HG03064 (cell line): ENCODE results near the gene KLF9.

Source experiments
- ATAC-seq: cut with Tn5 transposase; IDR thresholded peaks from one replicate; pipeline ENCODE4 v1.9.1; 2021; ENCODE audit warnings: low read depth; ENCODE audit not compliant: unreplicated experiment

The KLF9 gene

GRCh38 chr9:70422371-70423043, 8.1 kb upstream of the KLF9 start:
- ATAC-seq: no peak

GRCh38 chr9:70421272-70422180, 7.1 kb upstream of the KLF9 start:
- no peak for ATAC-seq

GRCh38 chr9:70420441-70421271, 6.2 kb upstream of the KLF9 start:
- no peak for ATAC-seq

GRCh38 chr9:70419556-70420440, 5.3 kb upstream of the KLF9 start:
- peak; percentile 38 for ATAC-seq

- peak; percentile 42 for ATAC-seq
These were observed 4.5 kb upstream of the KLF9 start for GRCh38 chr9:70418822-70419555.

GRCh38 chr9:70415476-70415875, 1.0 kb upstream of the KLF9 start:
- ATAC-seq: no peak

GRCh38 chr9:70415041-70415440, 584 bp upstream of the KLF9 start:
- ATAC-seq: no peak

GRCh38 chr9:70413464-70413798, 1.0 kb downstream of the KLF9 start:
- ATAC-seq: peak; percentile 17

- no peak for ATAC-seq
These were observed 1.5 kb downstream of the KLF9 start for GRCh38 chr9:70412832-70413463.

- no peak for ATAC-seq
These were observed 2.3 kb downstream of the KLF9 start for GRCh38 chr9:70411930-70412831.

GRCh38 chr9:70411121-70411929, 3.1 kb downstream of the KLF9 start:
- no peak for ATAC-seq

- no peak for ATAC-seq
These were observed 4.1 kb downstream of the KLF9 start for GRCh38 chr9:70410368-70410767.

GRCh38 chr9:70409800-70410199, 4.7 kb downstream of the KLF9 start:
- no peak for ATAC-seq

GRCh38 chr9:70409280-70409679, 5.2 kb downstream of the KLF9 start:
- no peak for ATAC-seq

- ATAC-seq: no peak
These were observed 5.9 kb downstream of the KLF9 start for GRCh38 chr9:70408393-70409040.

GRCh38 chr9:70407081-70407503, 7.4 kb downstream of the KLF9 start:
- ATAC-seq: no peak

GRCh38 chr9:70406434-70406862, 8.0 kb downstream of the KLF9 start:
- ATAC-seq: peak; percentile 48
